HepG2 (cell line): ENCODE data around the gene STC2. TPM values are rescaled to one million over a fixed set of nuclear protein-coding genes. Genes with fewer than 3 reads are reported as not detected.

ENCODE experiments used
- ARNT ChIP-seq: fragments of 450-650 bp; IDR thresholded peaks from 2 replicates; pipeline ENCODE4 v1.6.1; 2017
- CEBPB ChIP-seq: IDR thresholded peaks from 2 replicates; pipeline ENCODE4 v1.6.1; 2011; ENCODE audit warnings: low read depth, low read length, improper control_type of control experiment, borderline replicate concordance
- CEBPZ ChIP-seq: IDR thresholded peaks from 2 replicates; pipeline ENCODE4 v1.6.1; 2012; ENCODE audit warnings: low read length, improper control_type of control experiment
- CREB1 ChIP-seq, 2 experiments: fragments of 450-650 bp in 1 of 2; IDR thresholded peaks; 2 replicates each; pipeline ENCODE4 v1.6.1; 2016 to 2017; ENCODE audit warnings: control low read depth in 1 of 2, mild to moderate bottlenecking in 1 of 2, missing compliant biosample characterization in 1 of 2, missing genetic modification characterization in 1 of 2
- MAFK ChIP-seq, 2 experiments: IDR thresholded peaks in 1 of 2; conservative IDR thresholded peaks in 1 of 2; 2 replicates each; pipeline ENCODE4 v1.6.1; 2011; ENCODE audit warnings: improper control_type of control experiment in 2 of 2, low read length in 2 of 2
- MBNL3 ChIP-seq: fragments of 250-450 bp; sonication (Bioruptor Pico); conservative IDR thresholded peaks from 2 replicates; pipeline ENCODE4 v1.8.0; 2022; ENCODE audit warnings: mild to moderate bottlenecking, inconsistent platforms
- MIER2 ChIP-seq: IDR thresholded peaks from 2 replicates; pipeline ENCODE4 v1.6.1; 2016; ENCODE audit warnings: missing biosample characterization, missing genetic modification reagents
- NR2C2 ChIP-seq: sonication (generic); formaldehyde crosslinking; IDR thresholded peaks from 2 replicates; pipeline ENCODE4 v1.4.0; 2020; ENCODE audit warnings: missing genetic modification reagents, mild to moderate bottlenecking, moderate library complexity, borderline replicate concordance
- NRL ChIP-seq: sonication (generic); formaldehyde crosslinking; IDR thresholded peaks from 2 replicates; pipeline ENCODE4 v1.5.0; 2020; ENCODE audit warnings: missing genetic modification reagents, mild to moderate bottlenecking, moderate library complexity, borderline replicate concordance
- SRY ChIP-seq: sonication (generic); formaldehyde crosslinking; IDR thresholded peaks from 2 replicates; pipeline ENCODE4 v1.8.0; 2022; ENCODE audit warnings: mild to moderate bottlenecking, missing genetic modification reagents
- ZNF451 ChIP-seq: sonication (generic); formaldehyde crosslinking; IDR thresholded peaks from 2 replicates; pipeline ENCODE4 v1.5.0; 2020; ENCODE audit warnings: mild to moderate bottlenecking, missing genetic modification reagents
- ZNF672 ChIP-seq: sonication (generic); formaldehyde crosslinking; IDR thresholded peaks from 2 replicates; pipeline ENCODE4 v1.8.1; 2022; ENCODE audit warnings: missing genetic modification reagents
- ZNF691 ChIP-seq: sonication (generic); formaldehyde crosslinking; IDR thresholded peaks from 2 replicates; pipeline ENCODE4 v1.4.0; 2020; ENCODE audit warnings: missing genetic modification reagents, low read depth, mild to moderate bottlenecking, borderline replicate concordance
- ZNF768 ChIP-seq: sonication (generic); formaldehyde crosslinking; IDR thresholded peaks from 2 replicates; pipeline ENCODE4 v1.4.0; 2020; ENCODE audit warnings: missing genetic modification reagents
- polyA plus RNA-seq, 8 experiments: library from polyadenylated mRNA; depleted of rRNA in 3 of 8; stranded (reverse) in 7 of 8; unstranded in 1 of 8; fragments of >200 nt; fragmentation: Illumina TruSeq in 4 of 8; extraction: Trizol in 4 of 8; gene quantifications; 2 replicates each; pipeline versions ENCODE4 v1.2.1 to v1.2.3, GENCODE V29; 2011 to 2016; ENCODE audit warnings: low read depth in 4 of 8, missing spikeins in 1 of 8, mixed read lengths in 1 of 8; ENCODE audit not compliant: insufficient read depth in 1 of 8
- total RNA-seq, 5 experiments: library from RNA; depleted of rRNA; stranded (reverse); fragments of >200 nt; fragmentation: Illumina TruSeq; extraction: Trizol; gene quantifications; 2 replicates each; pipeline ENCODE4 v1.2.3, GENCODE V29; 2016; ENCODE audit warnings: low read depth in 1 of 5
- TF ChIP-seq, protein P1 (sequence below): sonication (generic); formaldehyde crosslinking; IDR thresholded peaks from 2 replicates; pipeline ENCODE4 v1.4.0; 2020; ENCODE audit warnings: low read depth, missing genetic modification reagents
- TF ChIP-seq, protein P2 (sequence below): sonication (generic); formaldehyde crosslinking; IDR thresholded peaks from 2 replicates; pipeline ENCODE4 v1.8.0; 2022; ENCODE audit warnings: mild to moderate bottlenecking, missing genetic modification reagents, moderate library complexity
- TF ChIP-seq, protein P3 (sequence below): fragments of 450-650 bp; IDR thresholded peaks from 2 replicates; pipeline ENCODE4 v1.6.1; 2016

STC2 gene
- total and polyA plus RNA-seq, 2 of the 13 experiments (the other 11 are each of a cell fraction or from before 2014, with no cell fraction given): 27.1 to 69.2 TPM

DNA sequence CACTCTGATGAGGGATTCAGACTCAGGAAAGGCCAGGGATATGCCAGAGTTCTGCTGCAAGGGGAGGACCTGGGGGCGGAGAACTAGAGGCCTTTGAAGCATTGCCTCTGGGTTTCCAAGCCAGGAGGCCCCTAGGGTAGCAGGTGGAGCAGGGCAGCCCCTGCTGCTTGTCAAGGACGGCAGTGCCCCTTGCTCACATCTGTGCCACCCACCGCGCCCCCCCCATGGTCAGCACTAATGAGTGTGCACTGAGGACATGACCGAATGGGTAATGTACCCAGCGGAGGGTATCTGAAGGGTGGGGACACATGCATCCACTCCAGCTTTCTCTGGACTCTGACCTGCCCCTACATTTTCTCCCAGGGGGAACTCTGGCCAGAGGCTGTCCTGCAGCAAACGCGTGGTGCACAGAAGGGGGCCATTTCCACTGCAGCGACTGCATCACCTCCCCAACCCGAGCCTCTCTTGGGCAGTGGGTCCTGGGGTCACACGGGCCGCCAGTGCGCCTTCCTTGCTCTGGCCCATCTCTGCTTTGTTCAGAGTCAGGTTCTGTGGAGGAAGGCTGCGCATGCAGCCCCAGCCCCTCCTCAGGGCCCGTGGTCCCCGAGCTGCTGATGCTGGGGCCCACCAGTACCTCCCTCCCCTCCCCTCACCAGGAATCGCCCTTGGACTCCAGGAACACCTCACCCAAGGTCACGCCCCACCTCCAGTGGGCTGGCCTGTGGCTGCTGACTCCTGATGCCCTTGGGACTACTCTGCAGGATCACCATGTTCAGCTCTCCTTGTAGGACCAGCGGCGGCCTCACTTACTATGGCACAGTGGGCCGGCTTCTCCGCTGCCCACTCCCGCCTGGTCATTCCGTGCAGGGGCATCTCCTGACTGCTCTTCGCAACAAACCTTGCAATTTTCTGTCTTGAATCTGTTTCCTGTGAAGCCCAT, 31.2 kb downstream of the STC2 start (continued):
- TF ChIP-seq, protein P1, sequence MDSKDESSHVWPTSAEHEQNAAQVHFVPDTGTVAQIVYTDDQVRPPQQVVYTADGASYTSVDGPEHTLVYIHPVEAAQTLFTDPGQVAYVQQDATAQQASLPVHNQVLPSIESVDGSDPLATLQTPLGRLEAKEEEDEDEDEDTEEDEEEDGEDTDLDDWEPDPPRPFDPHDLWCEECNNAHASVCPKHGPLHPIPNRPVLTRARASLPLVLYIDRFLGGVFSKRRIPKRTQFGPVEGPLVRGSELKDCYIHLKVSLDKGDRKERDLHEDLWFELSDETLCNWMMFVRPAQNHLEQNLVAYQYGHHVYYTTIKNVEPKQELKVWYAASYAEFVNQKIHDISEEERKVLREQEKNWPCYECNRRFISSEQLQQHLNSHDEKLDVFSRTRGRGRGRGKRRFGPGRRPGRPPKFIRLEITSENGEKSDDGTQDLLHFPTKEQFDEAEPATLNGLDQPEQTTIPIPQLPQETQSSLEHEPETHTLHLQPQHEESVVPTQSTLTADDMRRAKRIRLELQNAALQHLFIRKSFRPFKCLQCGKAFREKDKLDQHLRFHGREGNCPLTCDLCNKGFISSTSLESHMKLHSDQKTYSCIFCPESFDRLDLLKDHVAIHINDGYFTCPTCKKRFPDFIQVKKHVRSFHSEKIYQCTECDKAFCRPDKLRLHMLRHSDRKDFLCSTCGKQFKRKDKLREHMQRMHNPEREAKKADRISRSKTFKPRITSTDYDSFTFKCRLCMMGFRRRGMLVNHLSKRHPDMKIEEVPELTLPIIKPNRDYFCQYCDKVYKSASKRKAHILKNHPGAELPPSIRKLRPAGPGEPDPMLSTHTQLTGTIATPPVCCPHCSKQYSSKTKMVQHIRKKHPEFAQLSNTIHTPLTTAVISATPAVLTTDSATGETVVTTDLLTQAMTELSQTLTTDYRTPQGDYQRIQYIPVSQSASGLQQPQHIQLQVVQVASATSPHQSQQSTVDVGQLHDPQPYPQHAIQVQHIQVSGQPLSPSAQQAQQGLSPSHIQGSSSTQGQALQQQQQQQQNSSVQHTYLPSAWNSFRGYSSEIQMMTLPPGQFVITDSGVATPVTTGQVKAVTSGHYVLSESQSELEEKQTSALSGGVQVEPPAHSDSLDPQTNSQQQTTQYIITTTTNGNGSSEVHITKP: no peak
- TF ChIP-seq ZNF451 (CRISPR knock-in tag) (no peak), ARNT (no peak), CREB1 (IDR thresholded peaks at IDR 0.05) (no peak), CREB1 (CRISPR knock-in tag; IDR thresholded peaks at IDR 0.05) (no peak), MIER2 (CRISPR knock-in tag) (no peak), ZNF768 (peak; percentile 30), MBNL3 (CRISPR knock-in tag) (no peak), NRL (CRISPR knock-in tag) (no peak), ZNF691 (no peak), ZNF672 (CRISPR knock-in tag) (no peak), MAFK (conservative IDR thresholded peaks at IDR 0.05 in 1 of 2, IDR thresholded peaks at IDR 0.05 in 1 of 2; ENCODE audit: low read length in 2 of 2) (no peak), CEBPB (no peak), SRY (CRISPR knock-in tag) (no peak), CEBPZ (no peak), NR2C2 (CRISPR knock-in tag) (no peak)
- TF ChIP-seq, protein P2, sequence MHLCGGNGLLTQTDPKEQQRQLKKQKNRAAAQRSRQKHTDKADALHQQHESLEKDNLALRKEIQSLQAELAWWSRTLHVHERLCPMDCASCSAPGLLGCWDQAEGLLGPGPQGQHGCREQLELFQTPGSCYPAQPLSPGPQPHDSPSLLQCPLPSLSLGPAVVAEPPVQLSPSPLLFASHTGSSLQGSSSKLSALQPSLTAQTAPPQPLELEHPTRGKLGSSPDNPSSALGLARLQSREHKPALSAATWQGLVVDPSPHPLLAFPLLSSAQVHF (CRISPR knock-in tag): no peak
- TF ChIP-seq, protein P3, sequence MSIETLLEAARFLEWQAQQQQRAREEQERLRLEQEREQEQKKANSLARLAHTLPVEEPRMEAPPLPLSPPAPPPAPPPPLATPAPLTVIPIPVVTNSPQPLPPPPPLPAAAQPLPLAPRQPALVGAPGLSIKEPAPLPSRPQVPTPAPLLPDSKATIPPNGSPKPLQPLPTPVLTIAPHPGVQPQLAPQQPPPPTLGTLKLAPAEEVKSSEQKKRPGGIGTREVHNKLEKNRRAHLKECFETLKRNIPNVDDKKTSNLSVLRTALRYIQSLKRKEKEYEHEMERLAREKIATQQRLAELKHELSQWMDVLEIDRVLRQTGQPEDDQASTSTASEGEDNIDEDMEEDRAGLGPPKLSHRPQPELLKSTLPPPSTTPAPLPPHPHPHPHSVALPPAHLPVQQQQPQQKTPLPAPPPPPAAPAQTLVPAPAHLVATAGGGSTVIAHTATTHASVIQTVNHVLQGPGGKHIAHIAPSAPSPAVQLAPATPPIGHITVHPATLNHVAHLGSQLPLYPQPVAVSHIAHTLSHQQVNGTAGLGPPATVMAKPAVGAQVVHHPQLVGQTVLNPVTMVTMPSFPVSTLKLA: no peak
